Astrocyte of the cerebellum (primary cell): Measurements from ENCODE around the gene CPA2.

Experiments used
- DNase-seq: peaks from one replicate; pipeline ENCODE4 v3.0.0-alpha.2; 2011; ENCODE audit warnings: low read depth
- H3K4me3 ChIP-seq: 2 replicates; pipeline ENCODE4 v1.5.1; 2011; ENCODE audit warnings: mild to moderate bottlenecking, low read depth, low read length, moderate library complexity
- CTCF ChIP-seq: IDR thresholded peaks from 2 replicates; pipeline ENCODE4 v1.5.1; 2012; ENCODE audit warnings: low read length, low read depth, moderate library complexity, mild to moderate bottlenecking; ENCODE audit errors: missing control alignments
- in situ Hi-C: cut with HindIII; loops from 2 replicates; pipeline ENCODE4 v1.10.0; 2017; ENCODE audit warnings: low sequenced_read_pairs

The CPA2 gene

GRCh38 chr7:130292682-130293257, 26.1 kb downstream of the CPA2 start, which contains the start of gene CPA4:
Gene CPA4, plus strand, starts transcription at chr7:130293161. Its CDS starts 20 bp downstream, at chr7:130293181.
- in situ Hi-C loops: no loop called here
- no peak for TF ChIP-seq CTCF
- peak; percentile 55 for DNase-seq
- H3K4me3 ChIP-seq: no peak within 1 kb of the TSS

GRCh38 chr7:130293521-130293920, 26.9 kb downstream of the CPA2 start:
- no peak for TF ChIP-seq CTCF
- H3K4me3 ChIP-seq: no peak overlapping the region
- no peak for DNase-seq
- in situ Hi-C loops: no loop called here

- no peak for TF ChIP-seq CTCF
- no peak overlapping the region for H3K4me3 ChIP-seq
- DNase-seq: no peak
- in situ Hi-C loops: no loop called here
Measured at GRCh38 chr7:130294314-130294713, 27.7 kb downstream of the CPA2 start.

GRCh38 chr7:130296221-130296951, 29.7 kb downstream of the CPA2 start:
- in situ Hi-C loops: no loop called here
- no peak for TF ChIP-seq CTCF
- no peak for DNase-seq
- no peak overlapping the region for H3K4me3 ChIP-seq

- in situ Hi-C loops: no loop called here
- DNase-seq: no peak
- no peak for TF ChIP-seq CTCF
- no peak overlapping the region for H3K4me3 ChIP-seq
Measured at GRCh38 chr7:130297628-130298543, 31.2 kb downstream of the CPA2 start.

GRCh38 chr7:130298544-130299326, 32.1 kb downstream of the CPA2 start:
- TF ChIP-seq CTCF: no peak
- in situ Hi-C loops: no loop called here
- no peak overlapping the region for H3K4me3 ChIP-seq
- DNase-seq: no peak
